ENCODE measurements around the gene IFNGR2. TPM values are rescaled to one million over a fixed set of nuclear protein-coding genes. Genes with fewer than 3 reads are reported as not detected.
A peak's percentile ranks its signal among the peaks of the same experiment; 100 is the strongest.

Gene IFNGR2
- total RNA-seq, 2 experiments from 2014 or later = 11.3 to 11.8 TPM

DNA sequence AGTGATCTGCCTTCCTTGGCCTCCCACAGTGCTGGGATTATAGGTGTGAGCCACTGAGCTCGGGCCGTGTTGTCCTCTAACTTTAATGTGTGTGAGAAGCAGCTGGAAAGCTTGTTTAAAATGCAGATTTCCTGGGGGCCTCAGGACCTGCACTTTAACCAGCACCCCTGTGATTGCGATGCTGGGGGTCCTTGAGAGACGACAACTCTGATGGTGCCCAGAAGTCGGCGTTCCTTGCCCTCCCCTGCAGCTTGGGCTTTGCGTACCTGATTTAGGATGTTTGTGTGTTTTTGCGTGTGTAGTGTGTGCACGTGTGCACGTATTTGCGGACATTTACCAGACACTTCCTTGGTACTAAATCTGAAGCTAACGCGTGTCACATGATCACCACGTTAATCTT, 10.9 kb downstream of the IFNGR2 start:
- Mint-ChIP-seq H3K4me1 (peaks cover 16% of the 10 kb centered on the region), H3K27me3 (no peaks in the 10 kb centered on the region), H3K36me3 (ENCODE audit: low read depth) (peaks cover 7% of the 10 kb centered on the region), H3K27ac (no peak overlapping the region), H3K9me3 (no peaks in the 10 kb centered on the region), H3K4me3 (no peak overlapping the region)
- CTCF ChIA-PET = interaction anchor here (0.6 to 0.9 kb wide), 2 partner anchors 150 to 214 kb away, joined by 3 to 4 read pairs; no protein-coding TSS in a partner anchor
- DNase-seq = no peak
- POLR2A ChIA-PET = no interaction called here

DNA sequence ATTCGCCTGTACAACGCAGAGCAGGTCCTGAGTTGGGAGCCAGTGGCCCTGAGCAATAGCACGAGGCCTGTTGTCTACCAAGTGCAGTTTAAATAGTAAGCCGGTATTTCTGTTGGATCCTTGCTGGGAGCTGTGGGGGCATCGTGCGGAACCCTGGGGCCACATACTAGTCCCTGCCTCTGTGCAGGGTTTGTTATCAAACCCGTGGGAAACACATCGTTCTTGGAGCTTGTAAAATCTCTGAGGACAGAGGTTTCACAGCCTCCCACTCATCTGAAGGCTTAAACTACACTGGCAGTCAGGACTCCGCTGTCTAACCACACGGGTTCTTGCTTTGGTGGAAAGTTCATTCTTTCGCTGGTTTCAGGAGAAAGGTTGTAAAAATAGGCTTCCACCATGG, 11.7 kb downstream of the IFNGR2 start:
- Mint-ChIP-seq H3K27ac (no peak overlapping the region), H3K9me3 (no peaks in the 10 kb centered on the region), H3K4me1 (peaks cover 16% of the 10 kb centered on the region), H3K36me3 (ENCODE audit: low read depth) (peaks cover 7% of the 10 kb centered on the region), H3K27me3 (no peaks in the 10 kb centered on the region), H3K4me3 (no peak overlapping the region)
- ChIA-PET POLR2A (no interaction called here), CTCF (interaction anchor here (1.1 kb wide), 1 partner anchor 17 kb away, joined by 3 read pairs; no protein-coding TSS in a partner anchor)
- DNase-seq = no peak

DNA sequence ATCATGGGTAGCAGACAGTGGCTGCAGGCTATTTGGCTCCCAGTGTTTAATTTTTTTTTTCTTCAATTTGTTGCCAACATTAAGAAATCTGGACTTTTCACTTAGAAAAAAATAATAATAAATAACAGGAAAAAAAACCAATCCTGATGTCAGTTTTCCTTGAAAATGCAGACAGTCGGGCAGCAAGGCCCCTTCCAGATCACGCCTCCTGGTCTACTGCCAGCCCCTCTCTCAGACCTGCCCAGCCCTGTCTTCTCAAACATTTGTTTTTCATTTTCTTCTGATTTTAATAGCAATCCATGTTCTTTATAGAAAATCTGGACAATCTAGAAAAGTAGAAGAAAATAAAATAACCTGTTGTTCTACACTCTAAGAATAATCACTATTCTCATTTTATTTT, 15.5 kb downstream of the IFNGR2 start:
- POLR2A ChIA-PET = no interaction called here
- Mint-ChIP-seq H3K27ac (no peak overlapping the region), H3K27me3 (no peaks in the 10 kb centered on the region), H3K4me3 (no peak overlapping the region), H3K4me1 (no peaks in the 10 kb centered on the region), H3K36me3 (ENCODE audit: low read depth) (peaks cover 19% of the 10 kb centered on the region), H3K9me3 (no peaks in the 10 kb centered on the region)
- no peak for DNase-seq
- CTCF ChIA-PET = interaction anchor here (1.1 kb wide), 1 partner anchor 58 kb away, joined by 3 read pairs; no protein-coding TSS in a partner anchor

DNA sequence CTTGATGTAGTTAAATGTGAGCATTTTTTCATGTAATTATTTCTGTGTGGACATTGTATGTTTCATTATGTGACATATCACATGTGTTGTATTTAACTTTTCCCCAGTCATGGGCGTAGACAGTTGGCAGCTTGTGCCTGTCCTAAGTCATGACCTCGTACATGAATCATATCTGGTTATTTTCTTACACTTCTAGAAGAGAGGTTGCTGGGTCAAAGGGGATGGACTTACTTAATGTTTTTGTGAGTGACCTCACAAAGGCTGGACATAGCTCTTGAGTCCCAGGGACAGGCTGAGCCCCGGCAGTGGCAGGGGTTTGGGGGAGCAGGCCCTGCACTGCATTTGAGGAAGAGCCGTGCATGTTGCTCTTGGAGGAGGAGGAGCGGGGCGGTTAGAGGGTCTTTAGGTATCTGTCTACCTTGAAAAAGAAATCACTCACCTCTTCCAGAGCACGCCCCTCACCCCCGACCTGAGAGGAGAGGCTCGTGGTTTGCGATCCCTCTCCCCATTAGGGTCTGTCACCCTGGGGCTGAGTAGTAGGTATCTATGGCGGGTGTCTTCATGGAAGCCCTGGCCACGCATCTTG, 16.4 kb downstream of the IFNGR2 start:
- H3K36me3 Mint-ChIP-seq (ENCODE audit: low read depth) = peaks cover 21% of the 10 kb centered on the region
- ChIA-PET CTCF (interaction anchor here (1.1 kb wide), 1 partner anchor 59 kb away, joined by 3 read pairs; no protein-coding TSS in a partner anchor), POLR2A (no interaction called here)

DNA sequence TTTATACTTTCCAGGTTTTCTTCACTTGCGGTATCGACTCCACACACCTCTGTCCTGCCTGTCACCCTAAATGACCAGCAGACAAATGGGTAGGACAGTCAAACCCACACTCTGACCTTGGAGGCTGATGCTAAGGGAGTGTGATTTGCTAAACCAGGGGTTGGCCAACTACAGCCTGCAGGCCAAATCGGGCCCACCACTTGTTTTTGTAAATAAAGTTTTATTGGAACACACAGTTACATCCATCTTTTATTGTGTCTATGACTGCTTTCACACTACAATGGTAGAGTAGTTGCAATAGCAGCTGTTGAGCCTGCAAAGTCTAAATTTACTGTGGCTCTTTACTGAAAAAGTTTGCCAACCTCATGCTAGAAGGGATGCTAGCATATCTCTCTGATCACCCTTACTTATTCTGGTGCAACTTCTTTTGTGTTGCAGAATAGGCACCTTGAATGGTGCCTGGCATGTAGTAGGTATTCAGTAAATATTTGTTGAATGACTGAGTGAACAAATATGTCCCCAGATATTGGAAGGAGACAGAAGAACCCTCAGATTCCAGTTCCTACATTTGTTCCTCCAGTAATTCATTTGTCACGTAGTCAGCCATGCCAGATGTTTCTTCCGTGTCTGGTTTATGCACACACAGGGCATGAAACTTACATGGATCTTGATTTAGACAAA, 18.6 kb downstream of the IFNGR2 start:
- H3K27ac Mint-ChIP-seq = no peak overlapping the region
- H3K4me3 Mint-ChIP-seq = no peak overlapping the region
- no peaks in the 10 kb centered on the region for H3K9me3 Mint-ChIP-seq
- no peaks in the 10 kb centered on the region for H3K4me1 Mint-ChIP-seq
- POLR2A ChIA-PET = no interaction called here
- no peaks in the 10 kb centered on the region for H3K27me3 Mint-ChIP-seq
- CTCF ChIA-PET = no interaction called here
- no peak for DNase-seq
- peaks cover 23% of the 10 kb centered on the region for H3K36me3 Mint-ChIP-seq (ENCODE audit: low read depth)

More for the DNA sequence above, 16.4 kb downstream of the IFNGR2 start:
- no peaks in the 10 kb centered on the region for H3K9me3 Mint-ChIP-seq
- H3K4me1 Mint-ChIP-seq = no peaks in the 10 kb centered on the region
- no peak for DNase-seq
- H3K27me3 Mint-ChIP-seq = no peaks in the 10 kb centered on the region
- no peak overlapping the region for H3K27ac Mint-ChIP-seq
- no peak overlapping the region for H3K4me3 Mint-ChIP-seq

DNA sequence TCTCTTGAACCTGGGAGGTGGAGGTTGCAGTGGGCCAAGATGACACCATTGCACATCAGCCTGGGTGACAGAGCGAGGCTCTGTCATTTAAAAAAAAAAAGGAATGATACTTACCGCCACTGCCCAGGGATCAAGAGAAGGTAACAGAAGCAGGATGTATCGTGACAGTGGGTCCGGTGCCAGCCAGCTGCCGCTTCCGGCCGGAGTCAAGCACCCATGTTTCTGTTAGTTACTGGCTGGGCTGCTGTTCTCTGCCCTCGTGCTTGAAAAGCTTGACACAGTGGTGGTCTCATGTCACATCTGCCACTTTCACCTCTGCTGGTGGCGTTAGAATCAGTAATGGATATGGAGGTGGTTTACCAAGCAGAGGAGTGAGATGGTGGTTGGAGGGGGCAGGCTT, 21.0 kb downstream of the IFNGR2 start:
- POLR2A ChIA-PET = no interaction called here
- H3K27ac Mint-ChIP-seq = no peak overlapping the region
- H3K27me3 Mint-ChIP-seq = no peaks in the 10 kb centered on the region
- CTCF ChIA-PET = interaction anchor here (0.9 kb wide), 1 partner anchor 12 kb away, joined by 3 read pairs; no protein-coding TSS in a partner anchor
- no peaks in the 10 kb centered on the region for H3K4me1 Mint-ChIP-seq
- H3K4me3 Mint-ChIP-seq = no peak overlapping the region
- DNase-seq = no peak
- H3K9me3 Mint-ChIP-seq = no peaks in the 10 kb centered on the region
- peaks cover 24% of the 10 kb centered on the region for H3K36me3 Mint-ChIP-seq (ENCODE audit: low read depth)

DNA sequence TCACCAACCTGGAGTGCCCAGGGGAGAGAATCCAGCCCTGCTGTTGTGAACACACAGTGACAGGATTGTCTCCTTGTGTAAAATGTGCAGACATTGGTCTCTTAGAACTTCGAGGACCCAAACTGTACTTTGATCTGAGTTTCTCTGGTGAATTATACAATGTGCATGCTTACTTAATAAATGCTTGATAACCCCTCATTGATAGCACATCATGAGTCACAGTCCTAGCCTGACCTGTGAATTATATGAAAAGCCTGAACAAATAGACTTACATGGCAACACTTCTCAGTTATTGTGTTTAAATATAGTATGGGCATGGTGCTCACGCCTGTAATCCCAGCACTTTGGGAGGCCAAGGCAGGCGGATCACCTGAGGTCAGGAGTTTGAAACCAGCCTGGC, 22.6 kb downstream of the IFNGR2 start:
- CTCF ChIA-PET = interaction anchor here (1.2 kb wide), 1 partner anchor 16 kb away, joined by 4 read pairs; no protein-coding TSS in a partner anchor
- Mint-ChIP-seq H3K27ac (no peak overlapping the region), H3K36me3 (ENCODE audit: low read depth) (peaks cover 29% of the 10 kb centered on the region), H3K4me1 (no peaks in the 10 kb centered on the region), H3K4me3 (no peak overlapping the region), H3K9me3 (no peaks in the 10 kb centered on the region), H3K27me3 (no peaks in the 10 kb centered on the region)
- POLR2A ChIA-PET = no interaction called here
- no peak for DNase-seq

DNA sequence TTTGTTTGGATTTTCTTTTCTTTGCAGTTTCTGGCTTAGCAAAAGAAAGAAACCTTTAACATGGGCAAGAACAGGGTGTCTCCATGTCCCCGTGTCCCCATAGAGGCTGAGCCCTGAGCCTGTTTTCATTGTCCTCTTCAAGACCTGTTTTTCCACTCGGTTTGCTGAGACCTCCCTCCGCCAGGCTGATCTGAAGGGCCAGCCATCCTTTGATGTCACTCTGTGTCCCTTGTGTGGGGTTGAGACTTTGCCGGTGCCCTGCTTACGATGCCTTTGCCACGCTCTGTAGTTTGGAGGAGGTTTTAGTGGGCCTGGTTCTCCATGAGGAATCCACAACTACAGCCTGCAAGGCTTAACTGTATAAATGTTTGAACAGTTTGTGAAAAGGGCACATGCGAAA, 23.8 kb downstream of the IFNGR2 start:
- Mint-ChIP-seq H3K4me3 (no peak overlapping the region), H3K27me3 (no peaks in the 10 kb centered on the region), H3K36me3 (ENCODE audit: low read depth) (peaks cover 30% of the 10 kb centered on the region), H3K27ac (no peak overlapping the region), H3K4me1 (no peaks in the 10 kb centered on the region), H3K9me3 (no peaks in the 10 kb centered on the region)
- CTCF ChIA-PET = interaction anchor here (1.0 kb wide), 1 partner anchor 66 kb away, joined by 6 read pairs; no protein-coding TSS in a partner anchor
- no peak for DNase-seq
- POLR2A ChIA-PET = no interaction called here

DNA sequence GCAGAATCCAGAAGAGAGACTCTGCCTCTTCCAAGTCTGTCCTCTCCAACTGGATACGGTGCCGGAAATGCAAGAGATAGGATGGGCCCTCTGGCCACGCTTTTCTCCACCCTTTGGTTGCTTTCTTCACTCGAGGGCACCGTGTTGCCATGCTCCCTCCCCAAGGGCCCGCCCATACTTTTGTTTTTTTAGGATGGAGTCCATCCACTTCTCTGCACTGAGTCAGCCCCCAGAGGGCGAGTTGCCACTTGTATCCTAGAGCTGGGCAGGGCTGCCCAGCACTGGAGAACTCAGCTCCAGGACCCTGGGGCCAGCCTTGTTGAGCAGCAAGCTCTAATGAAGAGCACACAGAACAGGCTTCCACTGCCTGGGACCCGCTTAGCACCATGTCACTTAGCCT, 25.5 kb downstream of the IFNGR2 start:
- H3K27me3 Mint-ChIP-seq = no peaks in the 10 kb centered on the region
- DNase-seq = no peak
- POLR2A ChIA-PET = no interaction called here
- no peaks in the 10 kb centered on the region for H3K9me3 Mint-ChIP-seq
- CTCF ChIA-PET = interaction anchor here (1.0 to 1.2 kb wide), 3 partner anchors 11 to 59 kb away, joined by 3 read pairs; no protein-coding TSS in a partner anchor
- H3K27ac Mint-ChIP-seq = no peak overlapping the region
- H3K4me1 Mint-ChIP-seq = peaks cover 13% of the 10 kb centered on the region
- H3K4me3 Mint-ChIP-seq = no peak overlapping the region
- H3K36me3 Mint-ChIP-seq (ENCODE audit: low read depth) = peaks cover 42% of the 10 kb centered on the region

DNA sequence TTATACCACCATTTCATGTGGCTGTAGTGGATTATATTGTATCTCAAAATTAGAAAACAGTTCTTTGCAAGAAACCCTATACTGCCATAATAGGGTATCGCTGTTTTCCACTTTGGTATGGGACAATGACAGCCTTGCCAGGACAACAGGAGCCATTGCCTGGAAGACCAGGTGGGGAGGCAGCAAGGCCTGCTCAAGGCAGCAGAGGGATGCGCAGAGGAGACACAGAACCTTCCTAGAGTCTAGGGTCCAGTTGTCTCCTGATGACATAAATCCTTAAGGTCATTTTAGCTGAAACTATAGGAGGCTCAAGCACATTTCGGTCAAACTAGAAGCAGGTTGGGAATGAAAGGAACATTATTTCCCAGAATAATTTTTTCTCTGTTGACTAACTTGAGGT, 27.6 kb downstream of the IFNGR2 start:
- H3K4me1 Mint-ChIP-seq = peaks cover 30% of the 10 kb centered on the region
- CTCF ChIA-PET = interaction anchor here (0.6 kb wide), 2 partner anchors 24 to 133 kb away, joined by 3 read pairs; no protein-coding TSS in a partner anchor
- POLR2A ChIA-PET = no interaction called here
- no peaks in the 10 kb centered on the region for H3K9me3 Mint-ChIP-seq
- no peaks in the 10 kb centered on the region for H3K27me3 Mint-ChIP-seq
- H3K36me3 Mint-ChIP-seq (ENCODE audit: low read depth) = peaks cover 50% of the 10 kb centered on the region
- no peak for DNase-seq
- no peak overlapping the region for H3K4me3 Mint-ChIP-seq
- H3K27ac Mint-ChIP-seq = no peak overlapping the region

DNA sequence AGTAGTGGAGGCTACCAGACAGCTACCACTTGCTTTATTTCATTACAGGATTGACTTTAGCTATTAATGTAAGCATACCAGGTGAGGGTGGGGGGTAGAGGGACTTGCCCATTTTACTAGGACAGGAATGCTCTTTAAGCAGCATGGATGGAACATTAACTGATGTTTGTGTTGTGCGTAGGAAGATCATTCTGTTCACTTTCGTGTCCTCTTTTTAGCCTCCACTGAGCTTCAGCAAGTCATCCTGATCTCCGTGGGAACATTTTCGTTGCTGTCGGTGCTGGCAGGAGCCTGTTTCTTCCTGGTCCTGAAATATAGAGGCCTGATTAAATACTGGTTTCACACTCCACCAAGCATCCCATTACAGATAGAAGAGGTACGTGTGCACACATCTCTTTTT, 29.3 kb downstream of the IFNGR2 start:
- Mint-ChIP-seq H3K27me3 (no peaks in the 10 kb centered on the region), H3K9me3 (no peaks in the 10 kb centered on the region), H3K4me3 (no peak overlapping the region), H3K27ac (no peak overlapping the region), H3K4me1 (peaks cover 30% of the 10 kb centered on the region), H3K36me3 (ENCODE audit: low read depth) (peaks cover 54% of the 10 kb centered on the region)
- DNase-seq = no peak
- ChIA-PET POLR2A (no interaction called here), CTCF (interaction anchor here (0.7 to 1.4 kb wide), 4 partner anchors 13 to 235 kb away, joined by 3 to 4 read pairs (median 3); no protein-coding TSS in a partner anchor)

DNA sequence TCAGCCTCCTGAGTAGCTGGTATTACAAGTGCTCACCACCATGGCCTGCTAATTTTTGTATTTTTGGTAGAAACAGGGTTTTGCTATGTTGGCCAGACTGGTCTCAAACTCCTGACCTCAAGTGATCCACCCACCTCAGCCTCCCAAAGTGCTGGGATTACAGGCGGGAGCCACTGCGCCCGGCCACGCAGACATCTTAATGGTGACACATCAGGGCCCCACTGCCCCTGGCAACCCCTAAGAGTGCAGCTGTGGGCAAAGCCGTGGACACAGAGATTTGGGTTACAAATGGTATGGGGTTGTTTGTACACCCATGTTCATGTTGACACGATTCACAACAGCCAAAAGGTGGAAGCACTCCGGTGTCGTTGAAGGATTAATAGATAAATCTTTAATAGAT, 29.8 kb downstream of the IFNGR2 start:
- no peak for DNase-seq
- no peak overlapping the region for H3K4me3 Mint-ChIP-seq
- POLR2A ChIA-PET = no interaction called here
- no peak overlapping the region for H3K27ac Mint-ChIP-seq
- H3K36me3 Mint-ChIP-seq (ENCODE audit: low read depth) = peaks cover 54% of the 10 kb centered on the region
- no peaks in the 10 kb centered on the region for H3K27me3 Mint-ChIP-seq
- no peaks in the 10 kb centered on the region for H3K9me3 Mint-ChIP-seq
- CTCF ChIA-PET = interaction anchor here (0.7 to 1.3 kb wide), 2 partner anchors 13 to 71 kb away, joined by 3 to 4 read pairs; no protein-coding TSS in a partner anchor
- H3K4me1 Mint-ChIP-seq = peaks cover 30% of the 10 kb centered on the region

DNA sequence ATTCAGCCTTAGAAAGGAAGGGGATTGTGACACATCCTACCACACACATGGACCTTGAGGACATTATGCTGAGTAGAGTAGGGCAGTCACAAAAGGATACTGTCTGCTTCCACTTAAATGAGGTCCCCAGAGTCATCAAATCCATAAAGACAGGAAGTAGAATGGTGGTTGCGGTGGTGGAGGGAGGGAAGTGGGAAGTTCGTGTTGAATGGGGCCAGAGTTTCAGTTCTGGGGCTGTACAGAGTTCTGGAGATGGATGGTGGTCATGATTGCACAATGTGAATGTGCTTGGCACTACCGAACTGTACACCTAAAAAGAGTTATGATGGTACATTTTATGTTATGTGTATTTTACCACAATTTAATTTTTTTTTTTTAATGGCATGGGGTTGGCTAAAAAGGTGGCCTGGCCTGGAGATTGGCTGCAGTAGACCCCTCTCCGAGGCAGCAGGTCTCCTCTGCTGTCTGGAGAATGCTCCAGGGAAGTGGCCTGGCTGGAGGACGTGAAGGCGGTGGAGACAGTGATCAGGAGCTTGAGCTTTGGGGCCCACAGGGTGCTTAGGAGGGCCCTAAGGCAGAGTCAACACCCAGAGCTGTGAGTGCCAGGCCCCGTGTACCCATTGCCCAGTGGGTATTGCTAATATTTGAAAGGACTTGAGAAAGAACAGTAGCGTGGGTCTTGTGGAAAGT, 30.4 kb downstream of the IFNGR2 start:
- DNase-seq = no peak
- no peaks in the 10 kb centered on the region for H3K27me3 Mint-ChIP-seq
- POLR2A ChIA-PET = no interaction called here
- CTCF ChIA-PET = interaction anchor here (0.6 to 1.0 kb wide), 4 partner anchors 10 to 678 kb away, joined by 3 to 5 read pairs (median 4); partner anchors contain the start of gene IFNGR2
- peak overlapping the region; percentile 71 for H3K27ac Mint-ChIP-seq
- no peaks in the 10 kb centered on the region for H3K9me3 Mint-ChIP-seq
- no peak overlapping the region for H3K4me3 Mint-ChIP-seq
- H3K4me1 Mint-ChIP-seq = peaks cover 30% of the 10 kb centered on the region
- peaks cover 58% of the 10 kb centered on the region for H3K36me3 Mint-ChIP-seq (ENCODE audit: low read depth)

Measured in activated CD4-positive, alpha-beta T cell treated with anti-CD3 and anti-CD28 coated beads, Interleukin-2, amount 10 ng/mL, durations not matched to agents 7 days and 5 days (primary cell).